ENCODE results near the gene VAMP1.
"Not testable (repeated sequence)": the region's sequence is repeated elsewhere in the genome, so short reads cannot be mapped to it uniquely, and the experiment has no call there.

Gene VAMP1

DNA sequence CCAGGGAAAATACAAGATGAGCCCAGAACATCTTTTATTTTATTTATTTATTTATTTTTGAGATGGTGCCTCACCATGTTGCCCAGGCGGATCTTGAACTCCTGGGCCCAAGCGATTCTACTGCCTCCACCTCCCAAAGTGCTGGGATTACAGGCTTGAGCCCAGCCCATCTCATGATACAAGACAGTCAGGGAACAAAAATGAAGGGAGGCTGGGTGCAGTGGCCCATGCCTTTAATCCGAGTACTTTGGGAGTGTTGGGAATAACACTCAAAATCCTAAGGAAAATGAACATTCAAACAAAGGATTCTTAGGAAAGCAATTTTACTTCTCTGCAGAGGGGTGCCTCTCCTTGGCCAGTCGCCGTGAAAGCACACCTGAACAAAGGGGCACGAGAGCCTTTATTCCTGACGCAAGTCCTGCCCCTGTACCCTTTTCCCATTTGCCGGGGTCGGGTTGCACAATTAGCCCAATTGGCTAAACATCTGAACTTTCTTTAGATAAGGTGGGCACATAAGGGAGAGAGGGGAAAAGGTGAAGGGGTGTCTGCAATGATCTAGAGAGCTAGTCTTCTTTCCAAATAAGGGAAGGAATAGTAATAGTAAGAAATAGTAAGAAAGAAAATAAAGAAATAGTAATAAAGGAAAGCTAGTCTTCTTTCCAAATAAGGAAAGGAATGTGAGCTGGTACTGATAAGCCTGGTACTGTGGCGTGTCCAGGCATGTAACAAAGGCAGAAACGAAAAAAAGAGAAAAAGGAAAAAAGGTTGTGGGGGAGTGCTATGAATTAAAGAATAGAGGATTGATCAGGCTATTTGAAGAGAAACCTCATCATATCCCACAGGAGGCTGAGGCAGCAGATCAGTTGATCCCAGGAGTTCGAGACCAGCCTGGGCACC lies 36.9 kb upstream of the VAMP1 start:
- Histone ChIP-seq H3K9ac (ENCODE audit: low read length) (no peak overlapping the region), H4K20me1 (ENCODE audit: insufficient read depth, low read length) (no peaks in the 10 kb centered on the region), H3K79me2 (ENCODE audit: insufficient read depth, low read length) (peaks cover 24% of the 10 kb centered on the region), H3K4me1 (ENCODE audit: insufficient read depth, low read length, severe bottlenecking) (no peaks in the 10 kb centered on the region), H3K27ac (ENCODE audit: low read depth, low read length, poor library complexity, severe bottlenecking) (no peak overlapping the region), H3K27me3 (ENCODE audit: insufficient read depth, low read length) (no peaks in the 10 kb centered on the region), H2AFZ (ENCODE audit: low read length) (no peak overlapping the region), H3K4me3 (ENCODE audit: low read depth, low read length, poor library complexity, severe bottlenecking) (no peak overlapping the region), H3K4me2 (ENCODE audit: low read length) (no peak overlapping the region), H3K9me3 (ENCODE audit: low read length) (no peaks in the 10 kb centered on the region), H3K9me2 (ENCODE audit: low read depth, low read length) (no peaks in the 10 kb centered on the region), H3K36me3 (ENCODE audit: insufficient read depth, low read length) (peaks cover 79% of the 10 kb centered on the region), H3F3A (ENCODE audit: insufficient read depth, low read length) (no peaks in the 10 kb centered on the region)
- TF ChIP-seq, protein P1, sequence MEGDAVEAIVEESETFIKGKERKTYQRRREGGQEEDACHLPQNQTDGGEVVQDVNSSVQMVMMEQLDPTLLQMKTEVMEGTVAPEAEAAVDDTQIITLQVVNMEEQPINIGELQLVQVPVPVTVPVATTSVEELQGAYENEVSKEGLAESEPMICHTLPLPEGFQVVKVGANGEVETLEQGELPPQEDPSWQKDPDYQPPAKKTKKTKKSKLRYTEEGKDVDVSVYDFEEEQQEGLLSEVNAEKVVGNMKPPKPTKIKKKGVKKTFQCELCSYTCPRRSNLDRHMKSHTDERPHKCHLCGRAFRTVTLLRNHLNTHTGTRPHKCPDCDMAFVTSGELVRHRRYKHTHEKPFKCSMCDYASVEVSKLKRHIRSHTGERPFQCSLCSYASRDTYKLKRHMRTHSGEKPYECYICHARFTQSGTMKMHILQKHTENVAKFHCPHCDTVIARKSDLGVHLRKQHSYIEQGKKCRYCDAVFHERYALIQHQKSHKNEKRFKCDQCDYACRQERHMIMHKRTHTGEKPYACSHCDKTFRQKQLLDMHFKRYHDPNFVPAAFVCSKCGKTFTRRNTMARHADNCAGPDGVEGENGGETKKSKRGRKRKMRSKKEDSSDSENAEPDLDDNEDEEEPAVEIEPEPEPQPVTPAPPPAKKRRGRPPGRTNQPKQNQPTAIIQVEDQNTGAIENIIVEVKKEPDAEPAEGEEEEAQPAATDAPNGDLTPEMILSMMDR (IDR thresholded peaks at IDR 0.05; ENCODE audit: low read length), result no peak
- no peak for TF ChIP-seq EZH2 (IDR thresholded peaks at IDR 0.05; ENCODE audit: borderline replicate concordance, low read length)

DNA sequence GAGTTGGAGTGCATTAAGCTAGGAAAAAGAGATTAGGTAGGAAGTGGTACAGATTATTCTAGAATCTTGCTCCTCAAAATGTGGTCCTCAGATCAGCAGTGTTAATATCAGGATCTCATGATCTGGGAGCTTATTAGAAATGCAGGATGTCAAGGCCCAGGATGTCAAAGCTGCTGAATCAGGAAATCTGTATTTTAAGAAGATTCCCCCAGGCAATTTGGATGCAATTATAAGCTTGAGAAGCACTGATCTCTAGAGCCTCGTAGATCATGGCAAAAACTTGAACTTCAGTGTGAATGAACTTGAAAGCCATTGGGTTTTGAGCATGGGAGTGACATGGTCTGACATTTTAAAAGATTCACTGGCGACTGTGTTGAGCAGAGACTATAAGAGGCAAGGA lies 30.0 kb upstream of the VAMP1 start:
- H3K4me1 ChIP-seq (ENCODE audit: insufficient read depth, low read length, severe bottlenecking), result peaks cover 17% of the 10 kb centered on the region
- H3K9ac ChIP-seq (ENCODE audit: low read length), result no peak overlapping the region
- no peaks in the 10 kb centered on the region for H3K9me3 ChIP-seq (ENCODE audit: low read length)
- H3K9me2 ChIP-seq (ENCODE audit: low read depth, low read length), result no peaks in the 10 kb centered on the region
- H3K27ac ChIP-seq (ENCODE audit: low read depth, low read length, poor library complexity, severe bottlenecking), result no peak overlapping the region
- no peak overlapping the region for H3K4me2 ChIP-seq (ENCODE audit: low read length)
- no peaks in the 10 kb centered on the region for H3F3A ChIP-seq (ENCODE audit: insufficient read depth, low read length)
- no peak overlapping the region for H2AFZ ChIP-seq (ENCODE audit: low read length)
- peaks cover 36% of the 10 kb centered on the region for H3K79me2 ChIP-seq (ENCODE audit: insufficient read depth, low read length)
- peaks cover 93% of the 10 kb centered on the region for H3K36me3 ChIP-seq (ENCODE audit: insufficient read depth, low read length)
- H3K4me3 ChIP-seq (ENCODE audit: low read depth, low read length, poor library complexity, severe bottlenecking), result no peak overlapping the region
- H3K27me3 ChIP-seq (ENCODE audit: insufficient read depth, low read length), result no peaks in the 10 kb centered on the region
- TF ChIP-seq, protein P1 (IDR thresholded peaks at IDR 0.05; ENCODE audit: low read length), result no peak
- TF ChIP-seq EZH2 (IDR thresholded peaks at IDR 0.05; ENCODE audit: borderline replicate concordance, low read length), result no peak
- no peaks in the 10 kb centered on the region for H4K20me1 ChIP-seq (ENCODE audit: insufficient read depth, low read length)

DNA sequence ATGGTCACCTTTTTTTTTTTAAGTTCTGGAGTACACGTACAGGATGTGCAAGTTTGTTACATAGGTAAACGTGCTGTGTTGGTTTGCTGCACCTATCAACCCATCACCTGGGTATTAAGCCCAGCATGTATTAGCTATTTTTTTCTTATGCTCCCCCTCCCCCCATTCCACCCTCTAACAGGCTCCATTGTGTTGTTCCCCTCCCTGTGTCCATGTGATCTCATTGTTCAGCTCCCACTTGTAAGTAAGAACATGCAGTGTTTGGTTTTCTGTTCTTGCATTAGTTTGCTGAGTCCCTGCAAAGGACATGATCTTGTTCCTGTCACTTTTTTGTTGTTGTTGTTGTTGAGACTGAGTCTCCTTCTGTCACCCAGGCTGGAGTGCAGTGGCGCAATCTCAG lies 26.8 kb upstream of the VAMP1 start:
- not testable (repeated sequence) for H4K20me1 ChIP-seq (ENCODE audit: insufficient read depth, low read length); H3K4me2 ChIP-seq (ENCODE audit: low read length); H2AFZ ChIP-seq (ENCODE audit: low read length); H3K9me3 ChIP-seq (ENCODE audit: low read length); H3K27me3 ChIP-seq (ENCODE audit: insufficient read depth, low read length); H3K4me3 ChIP-seq (ENCODE audit: low read depth, low read length, poor library complexity, severe bottlenecking); H3K9me2 ChIP-seq (ENCODE audit: low read depth, low read length); H3F3A ChIP-seq (ENCODE audit: insufficient read depth, low read length); H3K9ac ChIP-seq (ENCODE audit: low read length); H3K27ac ChIP-seq (ENCODE audit: low read depth, low read length, poor library complexity, severe bottlenecking)
- H3K36me3 ChIP-seq (ENCODE audit: insufficient read depth, low read length), result peaks cover 72% of the 10 kb centered on the region
- H3K4me1 ChIP-seq (ENCODE audit: insufficient read depth, low read length, severe bottlenecking), result peaks cover 29% of the 10 kb centered on the region
- H3K79me2 ChIP-seq (ENCODE audit: insufficient read depth, low read length), result peaks cover 45% of the 10 kb centered on the region

DNA sequence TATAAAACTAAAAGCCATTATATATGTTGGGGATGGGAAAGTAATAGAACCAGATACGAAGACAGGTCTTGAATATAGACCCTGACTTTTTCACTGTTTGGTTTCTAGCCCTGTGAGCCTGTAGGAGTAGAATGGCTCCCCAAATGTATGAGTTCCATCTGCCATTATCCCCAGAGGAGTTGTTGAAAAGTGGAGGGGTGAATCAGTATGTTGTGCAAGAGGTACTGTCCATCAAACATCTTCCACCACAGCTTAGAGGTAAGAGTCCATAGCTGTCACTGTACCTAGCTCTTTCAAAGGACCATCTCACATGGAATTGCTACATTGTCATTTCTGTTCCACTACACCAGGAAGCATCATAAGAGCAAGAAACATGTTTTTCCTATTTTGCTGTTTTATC lies 24.5 kb upstream of the VAMP1 start:
- no peak for TF ChIP-seq EZH2 (IDR thresholded peaks at IDR 0.05; ENCODE audit: borderline replicate concordance, low read length)
- TF ChIP-seq, protein P1 (IDR thresholded peaks at IDR 0.05; ENCODE audit: low read length), result no peak

More for the DNA sequence above, 24.5 kb upstream of the VAMP1 start:
- Histone ChIP-seq H3K27me3 (ENCODE audit: insufficient read depth, low read length) (no peaks in the 10 kb centered on the region), H4K20me1 (ENCODE audit: insufficient read depth, low read length) (no peaks in the 10 kb centered on the region), H3K4me1 (ENCODE audit: insufficient read depth, low read length, severe bottlenecking) (peaks cover 37% of the 10 kb centered on the region), H3K4me2 (ENCODE audit: low read length) (peak overlapping the region; percentile 79), H3K9me3 (ENCODE audit: low read length) (no peaks in the 10 kb centered on the region), H3K27ac (ENCODE audit: low read depth, low read length, poor library complexity, severe bottlenecking) (peak overlapping the region; percentile 96), H3K79me2 (ENCODE audit: insufficient read depth, low read length) (peaks cover 30% of the 10 kb centered on the region), H3K9me2 (ENCODE audit: low read depth, low read length) (no peaks in the 10 kb centered on the region), H3F3A (ENCODE audit: insufficient read depth, low read length) (no peaks in the 10 kb centered on the region), H2AFZ (ENCODE audit: low read length) (no peak overlapping the region), H3K4me3 (ENCODE audit: low read depth, low read length, poor library complexity, severe bottlenecking) (peak overlapping the region; percentile 94), H3K36me3 (ENCODE audit: insufficient read depth, low read length) (peaks cover 65% of the 10 kb centered on the region), H3K9ac (ENCODE audit: low read length) (peak overlapping the region; percentile 95)
